Mucosa of descending colon (tissue), 3 donors: ENCODE data around the gene ZBTB6. TPM values are rescaled to one million over a fixed set of nuclear protein-coding genes. Genes with fewer than 3 reads are reported as not detected.

Experiments
- ATAC-seq: fragments of 200-7000 bp; cut with Tn5 transposase; one replicate; pipeline ENCODE4 v1.9.1; 2020; ENCODE audit warnings: mild to moderate bottlenecking, moderate library complexity
- DNase-seq, 3 donors: peaks; one replicate each; pipeline ENCODE4 v3.0.0-alpha.2; 2020
- H3K36me3 ChIP-seq: fragments of 200-600 bp; one replicate; pipeline ENCODE4 v1.8.0; 2021; ENCODE audit warnings: low read depth, mild to moderate bottlenecking
- H3K4me1 ChIP-seq: fragments of 200-600 bp; one replicate; pipeline ENCODE4 v1.8.0; 2021; ENCODE audit warnings: low read depth, mild to moderate bottlenecking
- H3K4me3 ChIP-seq: fragments of 200-600 bp; one replicate; pipeline ENCODE4 v1.8.0; 2021; ENCODE audit warnings: mild to moderate bottlenecking
- H3K9me3 ChIP-seq: fragments of 200-600 bp; one replicate; pipeline ENCODE4 v1.8.0; 2021; ENCODE audit warnings: mild to moderate bottlenecking
- CTCF ChIP-seq: fragments of 200-600 bp; IDR thresholded peaks from one replicate; pipeline ENCODE4 v1.8.0; 2022; ENCODE audit warnings: antibody characterized with exemption, mild to moderate bottlenecking
- intact Hi-C, 2 donors: fragments of 100-400 bp; cut with DNase I in 1 of 2; cut with micrococcal nuclease in 1 of 2; formaldehyde crosslinking; loops; one replicate each; pipeline versions ENCODE4 v1.11.0 to v1.11.1; 2022; cut with DNase I, micrococcal nuclease
- total RNA-seq, 3 donors: library from RNA; stranded (reverse); fragmentation: NEBNext Ultra II Directional in 2 of 3; extraction: Animal tissue kit (Norgen Biotek cat#: 25700) in 2 of 3; gene quantifications; one replicate each; pipeline versions ENCODE4 v1.2.1 to v1.2.4, GENCODE V29; 2021 to 2023
- donor health status: DM: no; HTN: no; CAD: no; lungs with moderate emphysema.
- donor health status: DM: no; HTN: no; CAD: no.
- donor health status: DM: no; HTN: yes; CAD: no.

The ZBTB6 gene
- total RNA-seq, 3 donors from 2014 or later = 6.5 to 8.0 (median 7.9) TPM

- peaks cover 13% of the 10 kb centered on the region for H3K4me1 ChIP-seq
- no peak for TF ChIP-seq CTCF
- intact Hi-C loops = no loop called here
- no peaks in the 10 kb centered on the region for H3K36me3 ChIP-seq
- DNase-seq (no peak), ATAC-seq (no peak)
- H3K4me3 ChIP-seq = no peak overlapping the region
- no peaks in the 10 kb centered on the region for H3K9me3 ChIP-seq
These were observed 12.3 kb downstream of the ZBTB6 start for GRCh38 chr9:122900791-122901190.

GRCh38 chr9:122897969-122898368, 15.2 kb downstream of the ZBTB6 start:
- Histone ChIP-seq H3K36me3 (no peaks in the 10 kb centered on the region), H3K4me1 (peaks cover 4% of the 10 kb centered on the region), H3K9me3 (no peaks in the 10 kb centered on the region), H3K4me3 (no peak overlapping the region)
- intact Hi-C loops = no loop called here
- TF ChIP-seq CTCF = no peak
- no peak for ATAC-seq
- DNase-seq = no peak

- Histone ChIP-seq H3K36me3 (peaks cover 6% of the 10 kb centered on the region), H3K9me3 (no peaks in the 10 kb centered on the region), H3K4me3 (no peak overlapping the region), H3K4me1 (no peaks in the 10 kb centered on the region)
- ATAC-seq (peak; percentile 59), DNase-seq (no peak)
- TF ChIP-seq CTCF = no peak
- intact Hi-C loops = no loop called here
These were observed 24.6 kb downstream of the ZBTB6 start for GRCh38 chr9:122888480-122888879.

GRCh38 chr9:122883125-122883524, 30.0 kb downstream of the ZBTB6 start:
- DNase-seq (no peak), ATAC-seq (no peak)
- no peak for TF ChIP-seq CTCF
- Histone ChIP-seq H3K4me3 (no peak overlapping the region), H3K36me3 (peaks cover 9% of the 10 kb centered on the region), H3K4me1 (no peaks in the 10 kb centered on the region), H3K9me3 (no peaks in the 10 kb centered on the region)
- intact Hi-C loops = no loop called here

GRCh38 chr9:122879443-122879842, 33.7 kb downstream of the ZBTB6 start:
- no peak overlapping the region for H3K4me3 ChIP-seq

More at GRCh38 chr9:122879443-122879842, 33.7 kb downstream of the ZBTB6 start:
- no peak for DNase-seq
- H3K36me3 ChIP-seq = peaks cover 9% of the 10 kb centered on the region
- H3K9me3 ChIP-seq = no peaks in the 10 kb centered on the region
- no peak for TF ChIP-seq CTCF
- no peaks in the 10 kb centered on the region for H3K4me1 ChIP-seq
- no peak for ATAC-seq
- intact Hi-C loops = no loop called here
